ENCODE measurements around the gene FHIT.

FHIT gene

DNA sequence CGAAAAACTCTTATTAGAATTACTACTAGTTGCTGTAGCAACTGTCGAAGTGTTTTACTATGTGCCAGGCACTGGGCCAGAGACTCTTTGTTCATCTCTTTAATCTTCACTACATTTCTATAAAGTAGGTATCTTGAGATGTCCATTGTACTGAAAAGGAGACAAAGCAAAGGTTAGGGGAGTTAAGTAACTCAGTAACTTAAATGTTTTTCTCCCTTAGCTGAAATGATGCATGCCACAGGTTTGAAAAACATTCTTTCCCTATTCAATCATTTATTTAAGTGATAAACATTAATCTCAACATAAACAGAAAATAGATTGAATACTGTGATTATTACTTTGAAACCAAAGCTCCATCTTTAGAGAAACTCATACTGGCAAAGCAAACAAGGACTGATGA, 776.2 kb downstream of the FHIT start:
- H3K27ac ChIP-seq: no peak overlapping the region
- DNase-seq (ENCODE audit: low read depth, low spot score): no peak

DNA sequence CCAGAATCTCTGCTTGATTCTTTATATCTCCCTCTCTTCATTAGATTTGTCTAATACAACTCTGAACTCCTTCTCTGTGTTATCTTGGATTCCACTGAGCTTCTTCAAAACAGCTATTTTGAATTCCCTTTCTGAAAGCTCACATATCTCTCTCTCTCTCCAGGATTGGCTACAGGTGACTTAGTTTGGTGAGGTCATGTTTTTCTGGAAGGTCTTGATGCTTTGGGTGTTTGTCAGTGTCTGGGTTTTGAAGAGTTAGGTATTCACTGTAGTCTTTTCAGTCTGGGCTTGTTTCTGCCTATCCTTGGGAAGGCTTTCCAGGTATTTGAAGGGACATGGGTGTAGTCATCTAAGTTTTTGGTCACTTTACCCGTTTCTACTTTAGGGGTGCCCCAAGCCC, 781.8 kb downstream of the FHIT start:
- no peak overlapping the region for H3K27ac ChIP-seq
- no peak for DNase-seq (ENCODE audit: low read depth, low spot score)

DNA sequence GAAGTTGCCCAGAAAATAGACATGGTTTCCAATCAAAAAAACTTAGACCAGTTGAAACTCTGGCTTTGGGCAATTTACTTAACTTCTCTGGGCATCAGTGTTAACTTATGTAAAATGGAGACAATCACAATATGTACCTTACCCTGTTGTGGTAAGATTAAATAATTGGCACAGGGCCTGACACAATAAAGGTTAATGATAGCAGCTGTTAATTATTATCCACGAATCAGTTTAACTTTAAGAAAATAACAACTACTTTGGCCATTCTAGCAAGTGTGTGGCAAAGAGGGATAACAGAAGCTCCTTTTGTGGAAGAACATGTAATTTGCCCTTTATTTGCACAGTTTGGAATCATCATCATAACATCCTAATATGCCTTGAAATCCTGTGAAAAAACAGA, 787.6 kb downstream of the FHIT start:
- no peak overlapping the region for H3K27ac ChIP-seq
- DNase-seq (ENCODE audit: low read depth, low spot score): no peak

DNA sequence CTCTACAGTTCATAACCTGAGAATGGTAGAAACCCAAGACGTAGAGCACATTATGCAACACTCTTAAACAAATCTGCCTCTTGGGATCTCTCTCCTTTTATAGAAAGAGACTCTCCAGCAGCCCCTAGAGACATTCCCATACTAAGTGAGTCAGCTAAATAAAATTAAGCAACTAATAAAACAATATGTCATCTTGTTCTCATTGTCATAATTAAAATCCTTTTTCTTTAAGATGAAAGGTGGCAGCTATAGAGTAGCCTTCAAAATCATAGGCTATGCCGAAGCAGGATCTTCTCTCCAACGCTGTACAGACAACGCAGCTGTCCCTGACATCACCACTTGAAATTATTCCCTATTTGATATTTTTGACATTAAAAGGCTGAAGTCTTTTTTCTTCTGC, 790.0 kb downstream of the FHIT start:
- DNase-seq (ENCODE audit: low read depth, low spot score): no peak
- no peak overlapping the region for H3K27ac ChIP-seq

DNA sequence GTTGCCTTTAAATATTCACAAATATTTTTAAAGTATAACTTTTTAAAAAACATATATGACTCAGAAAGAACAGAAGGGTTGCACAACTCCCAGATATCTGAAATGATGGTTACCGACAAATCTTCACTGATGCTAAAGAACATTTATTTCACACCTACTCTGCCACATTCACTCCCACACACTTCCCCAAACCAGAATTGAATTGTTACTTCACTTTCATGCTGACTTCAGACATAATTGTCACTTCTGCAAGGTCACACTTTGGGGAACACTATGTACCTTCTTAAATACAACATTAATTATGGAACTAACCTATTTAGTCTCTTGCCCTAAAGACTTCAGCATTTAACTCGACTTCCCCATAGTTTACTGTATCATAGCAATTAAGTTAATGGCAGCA, 795.1 kb downstream of the FHIT start:
- H3K27ac ChIP-seq: no peak overlapping the region
- no peak for DNase-seq (ENCODE audit: low read depth, low spot score)

DNA sequence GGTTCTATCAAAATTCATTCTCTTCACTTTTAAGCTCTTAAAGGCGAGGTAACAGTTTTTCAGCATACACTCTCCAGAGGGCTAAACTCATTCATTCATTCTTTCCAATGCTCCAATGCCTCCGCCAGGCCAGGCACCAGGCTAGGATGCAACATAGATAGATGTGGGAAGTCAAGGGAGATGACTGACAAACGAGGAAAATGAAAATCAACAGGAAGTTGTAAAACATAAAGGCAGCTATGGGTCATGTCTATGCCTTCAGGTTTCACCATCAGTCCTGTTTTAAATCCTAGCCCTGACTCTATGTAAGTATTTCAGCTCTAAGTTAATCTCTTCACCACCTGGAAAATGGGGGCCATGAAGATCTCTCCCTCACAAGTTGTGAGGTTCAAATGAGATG, 797.9 kb downstream of the FHIT start:
- DNase-seq (ENCODE audit: low read depth, low spot score): no peak
- no peak overlapping the region for H3K27ac ChIP-seq

DNA sequence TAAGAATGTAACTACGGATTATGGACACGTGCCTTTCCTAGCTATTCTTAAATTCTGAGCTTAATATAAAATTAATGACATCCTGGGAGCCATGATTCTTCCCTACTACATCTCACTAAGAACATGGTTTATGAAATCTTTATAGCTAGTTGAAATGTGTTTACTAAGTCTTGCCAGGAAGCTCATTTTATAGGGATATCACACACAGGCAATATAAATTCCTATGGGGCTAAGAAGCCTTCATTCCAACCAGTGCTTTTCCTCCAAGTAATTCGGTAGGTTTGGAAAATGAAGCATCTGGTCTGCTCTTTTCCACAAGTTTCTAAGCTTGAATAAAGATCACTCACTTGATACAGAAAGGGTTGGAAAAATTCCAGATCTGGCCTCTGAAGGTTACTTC, 802.6 kb downstream of the FHIT start:
- no peak for DNase-seq (ENCODE audit: low read depth, low spot score)
- no peak overlapping the region for H3K27ac ChIP-seq

DNA sequence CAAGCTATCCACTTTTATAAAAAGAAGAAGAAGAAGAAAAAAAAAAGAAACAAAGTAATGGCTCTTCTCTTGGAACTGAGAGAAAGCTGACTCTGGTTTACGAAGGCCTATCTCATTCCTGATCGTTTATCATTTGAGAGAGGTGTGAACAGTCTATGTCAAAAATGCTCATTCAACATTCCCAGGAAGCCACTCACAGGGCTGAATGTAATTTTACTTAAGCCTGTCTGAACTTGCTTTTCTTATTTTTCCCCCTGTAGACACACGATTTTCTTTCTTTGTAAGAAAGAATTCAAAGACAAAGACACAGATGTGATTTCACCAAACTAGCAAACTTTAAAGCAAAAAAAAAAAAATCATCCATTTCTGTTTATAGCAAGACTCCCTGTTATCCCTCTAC, 805.8 kb downstream of the FHIT start:
- no peak for DNase-seq (ENCODE audit: low read depth, low spot score)

DNA sequence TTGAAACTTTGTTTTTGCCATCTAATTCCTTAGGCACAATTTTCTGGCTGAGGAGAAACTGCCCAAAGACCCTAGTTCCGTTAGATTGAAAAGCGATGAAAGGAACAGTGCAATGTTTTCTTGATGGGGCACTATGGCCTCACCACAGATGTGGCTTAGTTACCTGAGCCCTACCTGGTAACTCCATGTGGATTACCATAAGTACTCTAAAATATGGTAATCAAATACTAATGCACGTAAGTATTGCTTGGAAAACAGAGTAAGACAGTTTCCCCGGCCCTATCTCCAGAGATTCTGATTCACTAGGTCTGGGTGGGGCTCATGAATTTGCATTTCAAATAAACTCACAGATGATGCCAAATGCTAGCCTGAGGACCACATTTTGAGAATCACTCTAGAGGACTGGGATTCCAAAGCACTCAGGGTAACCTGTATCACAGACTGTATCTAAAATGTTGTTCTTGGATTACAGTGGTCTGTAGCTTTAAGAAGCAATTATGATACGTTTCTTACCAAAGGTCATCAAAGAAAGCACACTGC, 806.3 kb downstream of the FHIT start:
- DNase-seq (ENCODE audit: low read depth, low spot score): no peak
- no peak overlapping the region for H3K27ac ChIP-seq

More for the DNA sequence above, 805.8 kb downstream of the FHIT start:
- H3K27ac ChIP-seq: no peak overlapping the region

DNA sequence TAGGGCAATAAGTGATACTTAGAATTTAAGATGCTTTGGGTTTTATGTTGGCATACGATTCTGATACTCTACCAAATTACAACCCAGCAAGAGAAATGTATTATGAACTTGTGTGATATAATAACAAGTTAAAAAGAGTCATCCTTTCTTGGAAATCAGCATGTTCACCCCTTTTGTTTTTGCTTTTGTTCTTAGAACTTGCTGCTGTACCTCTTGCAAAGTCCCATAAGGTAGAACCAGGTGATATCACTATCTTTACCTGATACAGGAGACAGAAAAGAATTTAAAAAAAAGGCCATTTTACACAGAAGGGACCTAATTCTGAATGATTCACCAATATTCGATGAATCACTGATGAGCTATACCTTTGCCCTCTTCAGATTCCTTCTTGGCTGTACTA, 810.4 kb downstream of the FHIT start:
- no peak for DNase-seq (ENCODE audit: low read depth, low spot score)
- H3K27ac ChIP-seq: no peak overlapping the region

DNA sequence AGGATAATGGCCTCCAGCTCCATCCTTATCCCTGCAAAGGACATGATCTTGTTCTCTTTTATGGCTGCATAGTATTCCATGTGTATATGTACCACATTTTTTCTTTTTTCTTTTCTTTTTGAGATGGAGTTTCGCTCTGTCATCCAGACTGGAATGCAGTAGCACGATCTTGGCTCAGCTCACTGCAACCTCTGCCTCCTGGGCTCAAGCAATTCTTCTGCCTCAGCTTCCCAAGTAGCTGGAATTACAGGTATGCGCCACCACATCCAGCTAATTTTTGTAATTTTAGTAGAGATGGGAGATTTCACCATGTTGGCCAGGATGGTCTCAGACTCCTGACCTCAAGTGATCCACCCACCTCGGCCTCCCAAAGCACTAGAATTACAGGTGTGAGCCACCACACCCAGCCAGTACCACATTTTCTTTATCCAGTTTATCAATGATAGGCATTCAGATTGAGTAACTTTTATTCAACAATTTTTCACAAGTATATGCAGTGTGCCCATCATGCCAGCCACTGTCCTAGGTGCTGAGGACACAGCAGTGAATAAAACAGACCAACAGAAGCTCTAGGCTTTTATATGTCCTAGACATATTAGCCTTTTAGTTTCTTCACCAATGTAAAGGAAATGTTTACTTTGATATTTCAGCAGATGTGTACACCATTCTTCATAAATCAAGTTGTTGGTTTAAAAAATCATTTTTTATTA, 815.2 kb downstream of the FHIT start:
- no peak for DNase-seq (ENCODE audit: low read depth, low spot score)
- no peak overlapping the region for H3K27ac ChIP-seq

DNA sequence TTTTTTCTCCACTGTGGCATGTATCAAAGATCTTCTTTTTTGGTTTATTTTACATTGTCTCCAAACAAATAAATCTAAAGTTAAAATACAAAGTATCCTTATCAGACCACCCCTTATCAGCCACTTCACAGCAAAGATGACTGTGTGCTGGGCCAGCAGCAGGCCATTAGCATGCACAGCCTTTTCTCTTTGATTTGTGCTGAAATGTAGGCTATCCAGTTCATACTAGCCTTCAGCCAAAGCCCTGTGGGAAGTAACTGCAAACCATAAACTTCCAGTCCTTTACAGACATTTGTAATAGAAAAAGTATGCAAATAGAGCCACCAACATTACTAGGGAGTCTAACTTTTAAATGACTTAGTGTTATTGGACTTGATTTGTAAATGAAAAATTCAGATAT, 816.3 kb downstream of the FHIT start:
- DNase-seq (ENCODE audit: low read depth, low spot score): no peak
- no peak overlapping the region for H3K27ac ChIP-seq

DNA sequence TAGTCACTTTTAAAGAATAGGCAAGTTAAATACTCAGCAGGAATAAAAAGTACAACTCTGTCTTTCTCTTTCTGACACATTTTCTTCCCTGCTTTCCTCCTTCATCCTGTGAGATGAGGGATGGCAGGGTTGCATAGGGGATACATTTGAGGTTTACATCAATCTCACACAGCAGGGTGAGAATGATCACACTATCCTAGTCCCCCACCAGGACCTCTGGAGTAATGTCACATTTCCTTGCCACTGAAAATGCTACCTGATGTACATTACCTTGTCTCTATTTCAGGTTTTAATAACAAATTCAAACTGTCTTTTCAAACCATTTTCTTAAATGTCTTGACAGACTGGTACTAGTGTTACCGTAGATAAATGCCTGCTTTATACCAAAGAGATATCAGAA, 816.9 kb downstream of the FHIT start:
- H3K27ac ChIP-seq: no peak overlapping the region
- no peak for DNase-seq (ENCODE audit: low read depth, low spot score)

DNA sequence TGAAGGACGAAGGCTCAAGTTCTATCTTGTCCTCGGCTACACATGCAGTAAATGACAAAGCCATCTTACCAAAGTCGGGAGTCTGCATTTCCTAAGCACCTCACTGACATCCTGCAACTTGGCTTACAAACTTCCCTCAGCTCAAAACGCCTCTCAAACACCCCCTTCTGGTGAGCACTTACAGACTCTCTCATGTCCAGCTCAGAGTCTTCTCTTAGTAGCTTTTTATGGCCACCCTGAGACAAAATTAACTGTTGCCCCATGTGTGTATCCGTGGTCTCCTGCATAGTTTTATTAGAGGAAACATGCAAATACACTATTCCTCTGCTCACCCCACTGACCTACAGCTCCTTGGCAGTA, 819.7 kb downstream of the FHIT start:
- no peak for DNase-seq (ENCODE audit: low read depth, low spot score)
- H3K27ac ChIP-seq: no peak overlapping the region

DNA sequence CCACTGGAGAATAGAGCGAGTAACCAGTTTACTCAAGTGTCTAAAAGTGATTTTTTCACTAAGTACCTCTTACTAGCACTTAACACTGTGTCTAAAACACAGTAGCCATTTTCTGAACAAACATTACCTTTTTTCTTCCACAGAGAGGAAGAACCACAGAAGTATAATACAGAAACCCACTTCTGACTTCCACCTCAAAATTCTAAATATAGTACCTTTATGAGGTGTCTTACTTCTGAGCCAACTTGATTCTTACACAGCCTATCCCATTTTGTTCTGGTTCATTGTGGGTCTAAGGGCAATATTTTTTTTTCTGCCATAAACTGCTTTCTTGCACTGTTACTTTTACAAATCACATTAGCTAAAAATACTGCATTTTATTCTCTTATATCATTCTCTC, 821.0 kb downstream of the FHIT start:
- no peak overlapping the region for H3K27ac ChIP-seq
- DNase-seq (ENCODE audit: low read depth, low spot score): no peak

DNA sequence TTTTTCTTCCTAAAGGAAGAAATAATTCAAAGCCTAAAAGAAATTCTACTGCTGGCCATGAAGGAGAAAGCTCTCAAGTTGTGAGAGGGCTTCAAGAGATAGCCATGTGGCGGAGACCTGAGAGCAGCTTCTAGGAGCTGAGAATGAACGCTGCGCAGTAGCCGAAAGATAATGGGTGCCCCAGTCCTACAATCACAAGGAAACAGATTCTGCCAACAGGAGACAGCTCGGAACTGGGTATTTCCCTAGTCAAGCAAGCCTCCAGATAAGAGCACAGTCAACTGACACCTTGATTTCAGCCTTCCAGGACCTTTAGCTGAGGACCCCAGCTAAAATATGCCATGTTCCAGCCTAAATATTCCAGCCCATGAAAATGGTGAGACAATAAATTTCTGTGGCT, 824.1 kb downstream of the FHIT start:
- no peak for DNase-seq (ENCODE audit: low read depth, low spot score)

DNA sequence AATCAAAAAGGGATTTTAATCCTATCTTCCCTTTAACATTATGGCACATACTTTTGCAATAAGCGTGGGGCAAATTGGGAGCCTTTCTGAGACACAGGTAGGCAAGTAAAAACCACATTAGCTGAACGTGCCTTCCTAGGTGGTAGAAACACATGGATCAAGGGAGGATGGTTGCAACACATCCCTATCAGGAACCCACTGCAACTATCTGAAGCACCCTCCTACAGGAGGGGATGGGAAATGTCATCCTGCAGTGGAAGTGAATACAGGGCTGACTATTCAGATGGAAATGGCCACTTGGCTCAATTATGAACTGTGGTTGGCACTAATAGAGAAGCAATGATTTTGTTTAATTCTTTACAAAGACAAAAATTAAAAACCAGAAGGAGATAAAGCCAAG, 826.3 kb downstream of the FHIT start:
- no peak overlapping the region for H3K27ac ChIP-seq
- no peak for DNase-seq (ENCODE audit: low read depth, low spot score)

More for the DNA sequence above, 824.1 kb downstream of the FHIT start:
- no peak overlapping the region for H3K27ac ChIP-seq

DNA sequence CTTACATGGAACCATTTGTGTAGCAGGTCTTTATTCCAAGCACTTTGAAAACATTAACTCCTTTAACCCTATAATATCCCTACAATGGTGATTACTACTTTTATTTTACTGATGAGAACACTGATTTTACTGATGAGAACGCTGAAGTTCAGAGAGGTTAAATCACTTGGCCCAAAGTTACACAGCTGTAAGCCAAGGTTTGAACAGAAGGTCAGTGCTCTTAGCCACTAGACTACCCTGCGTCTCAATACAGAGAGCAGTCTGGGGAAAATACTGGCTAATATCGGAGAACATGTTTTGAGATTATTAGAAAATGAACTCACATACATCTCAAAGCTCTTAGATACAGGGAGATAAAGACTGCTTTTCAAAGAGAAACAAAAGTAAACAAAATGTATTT, 827.2 kb downstream of the FHIT start:
- DNase-seq (ENCODE audit: low read depth, low spot score): no peak
- no peak overlapping the region for H3K27ac ChIP-seq

DNA sequence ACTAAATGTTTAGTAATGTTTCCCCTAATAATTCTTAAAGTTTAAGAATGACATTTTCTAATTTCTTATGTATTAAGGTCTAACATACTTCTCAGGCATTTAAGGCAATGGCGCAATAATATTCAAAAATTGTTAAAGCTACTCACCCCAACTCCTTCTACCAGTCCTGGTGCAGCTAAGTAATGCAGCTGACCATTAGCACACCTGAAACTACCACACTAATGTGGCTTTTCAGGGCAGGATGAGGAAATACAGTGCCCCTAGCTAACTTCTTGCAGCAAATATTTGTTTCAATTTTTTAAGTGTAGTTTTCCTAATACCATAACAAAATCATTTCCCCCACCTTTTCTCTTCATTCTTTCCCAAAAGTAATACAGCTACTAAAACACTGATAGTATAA, 827.7 kb downstream of the FHIT start:
- H3K27ac ChIP-seq: no peak overlapping the region
- no peak for DNase-seq (ENCODE audit: low read depth, low spot score)

DNA sequence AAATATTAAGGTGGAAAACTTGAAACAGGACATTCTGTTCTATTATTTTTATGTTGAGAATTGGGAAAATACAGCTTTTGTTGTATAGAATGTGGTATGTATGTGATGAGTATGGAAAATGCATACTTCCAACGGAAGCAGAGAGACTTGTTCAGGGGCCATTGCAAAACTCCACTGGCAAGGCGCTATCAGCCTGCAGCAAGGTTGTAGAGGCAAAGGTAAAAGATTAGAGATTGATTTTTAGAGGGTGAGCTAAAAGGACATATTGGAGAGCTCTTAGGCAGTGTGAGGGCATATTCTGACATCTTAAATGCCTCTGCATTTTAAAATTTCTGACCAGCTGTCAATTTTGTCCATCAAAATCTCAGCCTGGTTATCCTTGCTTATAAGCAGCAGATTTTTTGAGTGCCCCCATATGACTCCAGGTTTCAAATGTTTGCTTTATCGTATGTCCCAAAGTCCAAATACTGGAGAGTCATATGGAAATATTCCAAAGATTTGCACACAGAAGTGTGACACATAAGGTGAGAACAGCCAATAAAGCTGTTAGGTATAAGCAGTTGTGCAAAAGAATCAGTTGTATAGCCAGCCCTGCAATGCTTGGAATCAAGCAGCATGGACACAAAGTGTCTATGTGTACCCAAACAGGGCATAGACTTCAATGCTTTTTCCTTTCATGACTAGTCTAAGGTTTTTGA, 829.4 kb downstream of the FHIT start:
- no peak overlapping the region for H3K27ac ChIP-seq
- no peak for DNase-seq (ENCODE audit: low read depth, low spot score)

DNA sequence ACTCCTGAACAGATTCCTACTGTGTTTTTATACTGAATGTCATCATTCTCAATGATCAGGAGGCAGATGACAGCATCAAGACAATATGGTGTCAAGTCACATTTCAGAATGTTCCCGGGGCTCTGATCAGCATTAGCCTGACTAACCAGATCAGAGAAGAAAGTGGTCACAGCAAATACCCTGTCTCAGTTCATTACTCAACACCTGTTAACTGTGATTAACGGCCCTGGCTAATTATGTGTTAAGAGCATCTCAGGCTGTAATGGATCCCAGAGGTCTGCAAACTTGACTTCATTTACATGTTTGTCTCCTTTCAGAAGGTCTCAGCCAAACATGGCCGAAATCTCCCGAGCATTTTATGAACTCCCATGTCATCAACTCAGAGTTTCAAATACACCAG, 833.7 kb downstream of the FHIT start:
- DNase-seq (ENCODE audit: low read depth, low spot score): no peak
- no peak overlapping the region for H3K27ac ChIP-seq

DNA sequence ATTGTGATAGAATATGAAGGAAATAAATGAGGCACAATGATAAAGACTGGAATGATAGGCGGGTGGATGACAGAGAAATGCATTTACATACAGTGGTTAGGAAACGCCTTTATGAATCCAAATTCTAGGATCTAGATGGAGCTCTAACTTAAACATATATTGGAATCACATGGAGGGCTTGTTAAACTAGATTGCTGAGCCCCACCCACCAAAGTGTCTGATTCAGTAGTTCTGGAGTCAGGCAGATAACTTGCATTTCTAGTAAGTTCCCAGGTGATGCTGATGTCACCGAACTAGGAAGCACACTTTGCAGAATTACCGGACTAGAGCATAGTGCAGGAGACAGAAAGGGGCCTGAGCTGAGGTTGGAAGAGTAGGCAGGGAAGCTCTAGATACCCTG, 837.2 kb downstream of the FHIT start:
- H3K27ac ChIP-seq: no peak overlapping the region
- no peak for DNase-seq (ENCODE audit: low read depth, low spot score)

Measured in epithelial cell of prostate (primary cell).